Parathyroid adenoma (tissue), 2 donors: ENCODE data around the gene KRT86.
A peak's percentile ranks its signal among the peaks of the same experiment; 100 is the strongest.

ENCODE experiments used
- H2AFZ ChIP-seq: fragments of 300-600 bp; sonication (generic); one replicate; pipeline ENCODE4 v1.7.0; 2017; ENCODE audit warnings: antibody characterized with exemption, mild to moderate bottlenecking
- H3K27ac ChIP-seq: fragments of 300-600 bp; sonication (generic); one replicate; pipeline ENCODE4 v1.7.0; 2017
- H3K27me3 ChIP-seq: fragments of 300-600 bp; sonication (generic); one replicate; pipeline ENCODE4 v1.7.0; 2017; ENCODE audit warnings: low read length; ENCODE audit not compliant: control insufficient read depth, insufficient read depth
- H3K36me3 ChIP-seq: fragments of 300-600 bp; sonication (generic); one replicate; pipeline ENCODE4 v1.7.0; 2017; ENCODE audit warnings: low read length; ENCODE audit not compliant: control insufficient read depth, insufficient read depth
- H3K4me1 ChIP-seq: fragments of 300-600 bp; sonication (generic); one replicate; pipeline ENCODE4 v1.7.0; 2017; ENCODE audit warnings: control low read depth
- H3K4me2 ChIP-seq: fragments of 300-600 bp; sonication (generic); one replicate; pipeline ENCODE4 v1.7.0; 2017; ENCODE audit warnings: low read length
- H3K4me3 ChIP-seq: fragments of 300-600 bp; sonication (generic); one replicate; pipeline ENCODE4 v1.7.0; 2017; ENCODE audit warnings: low read depth, low read length
- H3K79me2 ChIP-seq: fragments of 300-600 bp; sonication (generic); one replicate; pipeline ENCODE4 v1.7.0; 2017; ENCODE audit warnings: control low read depth
- H3K9ac ChIP-seq: fragments of 300-600 bp; sonication (generic); one replicate; pipeline ENCODE4 v1.7.0; 2017; ENCODE audit warnings: mild to moderate bottlenecking
- H3K9me3 ChIP-seq: fragments of 300-600 bp; sonication (generic); one replicate; pipeline ENCODE4 v1.7.0; 2017; ENCODE audit warnings: low read length; ENCODE audit not compliant: control insufficient read depth
- TF ChIP-seq, protein P1 (sequence below): fragments of 300-600 bp; sonication (generic); IDR thresholded peaks from one replicate; pipeline ENCODE4 v1.7.0; 2017; ENCODE audit warnings: antibody characterized with exemption, mild to moderate bottlenecking
- donor health status: primary hyperparathyroidism.

Gene KRT86

DNA sequence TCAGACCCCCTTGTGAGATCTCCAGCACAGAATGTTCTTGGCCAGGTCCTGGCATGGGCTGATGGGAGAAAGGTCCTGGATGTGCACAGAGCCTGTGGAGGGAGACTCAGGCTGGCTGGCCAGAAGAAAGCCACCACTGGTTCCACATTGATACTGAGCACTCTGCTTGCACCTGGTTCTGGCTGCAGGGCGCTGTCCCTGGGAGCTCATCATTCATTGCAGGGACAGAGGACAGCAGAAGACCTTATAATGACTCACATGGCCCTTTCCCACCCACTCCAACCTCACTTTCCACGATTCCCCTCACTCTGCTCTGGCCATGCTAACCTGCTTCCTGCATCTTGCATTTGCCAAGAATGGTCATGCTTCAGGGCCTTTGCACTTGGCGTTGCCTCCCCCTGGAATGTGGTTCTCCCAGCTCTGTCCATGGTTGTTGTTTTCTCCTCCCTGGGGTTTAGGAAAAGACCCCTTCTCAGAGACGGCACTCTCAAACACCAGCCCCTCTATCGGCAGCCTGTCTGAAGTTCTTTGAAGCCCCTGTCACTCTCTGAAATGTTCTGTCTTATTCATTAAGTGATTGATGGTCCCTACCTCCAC is 31.1 kb upstream of the KRT86 start:
- no peaks in the 10 kb centered on the region for H3K36me3 ChIP-seq
- H2AFZ ChIP-seq = peak overlapping the region; percentile 90
- peak overlapping the region; percentile 68 for H3K4me2 ChIP-seq
- H3K4me1 ChIP-seq = peaks cover 34% of the 10 kb centered on the region
- H3K27me3 ChIP-seq = no peaks in the 10 kb centered on the region
- H3K79me2 ChIP-seq = no peaks in the 10 kb centered on the region
- no peaks in the 10 kb centered on the region for H3K9me3 ChIP-seq
- TF ChIP-seq, protein P1, sequence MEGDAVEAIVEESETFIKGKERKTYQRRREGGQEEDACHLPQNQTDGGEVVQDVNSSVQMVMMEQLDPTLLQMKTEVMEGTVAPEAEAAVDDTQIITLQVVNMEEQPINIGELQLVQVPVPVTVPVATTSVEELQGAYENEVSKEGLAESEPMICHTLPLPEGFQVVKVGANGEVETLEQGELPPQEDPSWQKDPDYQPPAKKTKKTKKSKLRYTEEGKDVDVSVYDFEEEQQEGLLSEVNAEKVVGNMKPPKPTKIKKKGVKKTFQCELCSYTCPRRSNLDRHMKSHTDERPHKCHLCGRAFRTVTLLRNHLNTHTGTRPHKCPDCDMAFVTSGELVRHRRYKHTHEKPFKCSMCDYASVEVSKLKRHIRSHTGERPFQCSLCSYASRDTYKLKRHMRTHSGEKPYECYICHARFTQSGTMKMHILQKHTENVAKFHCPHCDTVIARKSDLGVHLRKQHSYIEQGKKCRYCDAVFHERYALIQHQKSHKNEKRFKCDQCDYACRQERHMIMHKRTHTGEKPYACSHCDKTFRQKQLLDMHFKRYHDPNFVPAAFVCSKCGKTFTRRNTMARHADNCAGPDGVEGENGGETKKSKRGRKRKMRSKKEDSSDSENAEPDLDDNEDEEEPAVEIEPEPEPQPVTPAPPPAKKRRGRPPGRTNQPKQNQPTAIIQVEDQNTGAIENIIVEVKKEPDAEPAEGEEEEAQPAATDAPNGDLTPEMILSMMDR = peak; percentile 3
- peak overlapping the region; percentile 39 for H3K4me3 ChIP-seq
- peak overlapping the region; percentile 55 for H3K9ac ChIP-seq
- H3K27ac ChIP-seq = peak overlapping the region; percentile 100

DNA sequence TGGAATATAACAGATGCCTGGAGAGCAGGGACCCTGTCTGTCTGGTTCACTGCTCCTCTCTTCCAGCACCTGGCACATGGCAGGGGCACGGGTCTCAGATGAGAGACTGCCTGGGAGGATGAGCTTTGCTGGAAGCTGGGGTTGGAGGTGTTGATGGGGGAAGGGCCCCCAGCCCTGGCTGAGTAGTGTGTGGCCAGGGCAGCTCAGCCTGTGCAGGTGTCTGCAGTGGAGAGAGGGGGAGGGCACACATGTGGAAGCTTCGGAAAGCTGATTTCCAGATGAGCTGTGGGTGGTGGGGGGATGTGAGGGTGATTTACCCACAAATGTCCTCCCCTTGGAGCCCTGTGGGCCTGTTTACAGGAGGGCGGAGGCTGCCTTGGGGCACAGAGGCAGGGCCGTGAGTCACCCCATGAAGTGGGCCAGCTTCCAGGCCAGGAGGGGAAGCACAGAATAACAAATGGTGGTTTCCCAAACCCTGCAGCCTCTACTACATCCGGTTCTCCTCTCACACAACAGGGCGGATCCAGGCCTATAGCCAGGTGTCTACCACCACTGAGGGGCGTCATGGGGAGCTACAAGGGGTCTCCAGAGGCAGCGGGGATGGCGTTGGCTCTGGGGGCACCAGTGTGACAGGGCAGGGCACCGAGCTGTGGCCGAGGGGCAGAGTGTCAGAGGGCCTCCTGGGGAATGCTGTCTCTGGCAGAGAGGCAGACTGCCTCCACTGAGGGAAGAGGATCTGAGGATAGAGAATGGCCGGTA is 30.4 kb upstream of the KRT86 start:
- Histone ChIP-seq H3K79me2 (no peaks in the 10 kb centered on the region), H2AFZ (peak overlapping the region; percentile 90), H3K9me3 (no peaks in the 10 kb centered on the region), H3K4me3 (peak overlapping the region; percentile 39), H3K4me1 (peaks cover 39% of the 10 kb centered on the region), H3K27me3 (no peaks in the 10 kb centered on the region), H3K27ac (peak overlapping the region; percentile 100), H3K36me3 (no peaks in the 10 kb centered on the region), H3K9ac (peak overlapping the region; percentile 55), H3K4me2 (peak overlapping the region; percentile 68)
- TF ChIP-seq, protein P1 = no peak

- TF ChIP-seq, protein P1 = no peak
- Histone ChIP-seq H3K36me3 (no peaks in the 10 kb centered on the region), H3K27me3 (no peaks in the 10 kb centered on the region), H3K4me1 (peaks cover 44% of the 10 kb centered on the region), H3K4me2 (no peak overlapping the region), H3K79me2 (no peaks in the 10 kb centered on the region), H3K4me3 (no peak overlapping the region), H3K9ac (no peak overlapping the region), H3K27ac (peak overlapping the region; percentile 100), H2AFZ (peak overlapping the region; percentile 90), H3K9me3 (no peaks in the 10 kb centered on the region)
Observed at GRCh38 chr12:52244615-52244994, 29.8 kb upstream of the KRT86 start.

DNA sequence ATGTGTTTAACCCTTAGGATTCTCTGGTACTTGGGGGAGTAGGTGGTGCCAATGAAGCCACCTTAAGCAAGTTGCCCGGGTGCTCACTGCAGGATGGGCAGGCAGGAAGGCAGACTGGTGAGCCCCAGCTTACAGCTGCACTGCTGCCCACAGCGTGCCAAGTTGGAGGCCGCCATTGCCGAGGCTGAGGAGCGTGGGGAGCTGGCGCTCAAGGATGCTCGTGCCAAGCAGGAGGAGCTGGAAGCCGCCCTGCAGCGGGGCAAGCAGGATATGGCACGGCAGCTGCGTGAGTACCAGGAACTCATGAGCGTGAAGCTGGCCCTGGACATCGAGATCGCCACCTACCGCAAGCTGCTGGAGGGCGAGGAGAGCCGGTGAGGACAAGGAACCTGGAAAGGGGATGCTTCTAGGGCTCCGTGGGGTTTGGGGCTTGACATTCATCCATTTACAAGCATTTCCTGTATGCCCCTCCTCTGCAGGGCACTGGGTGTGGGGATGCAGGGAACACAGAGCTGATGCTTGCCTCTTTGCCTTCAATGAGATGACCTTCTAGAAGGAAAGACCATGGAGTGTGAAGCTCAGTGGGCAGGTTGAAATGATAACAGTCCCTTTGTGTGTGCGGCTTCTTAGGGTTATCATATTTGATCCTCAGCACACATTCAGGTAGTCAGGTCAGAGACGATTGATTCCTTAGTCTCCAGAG is 29.0 kb upstream of the KRT86 start:
- Histone ChIP-seq H3K79me2 (no peaks in the 10 kb centered on the region), H3K36me3 (no peaks in the 10 kb centered on the region), H3K27ac (peak overlapping the region; percentile 100), H3K9ac (no peak overlapping the region), H2AFZ (peak overlapping the region; percentile 1), H3K27me3 (no peaks in the 10 kb centered on the region), H3K4me2 (no peak overlapping the region), H3K9me3 (no peaks in the 10 kb centered on the region), H3K4me3 (no peak overlapping the region), H3K4me1 (peaks cover 51% of the 10 kb centered on the region)
- TF ChIP-seq, protein P1 = peak; percentile 23
